ENCODE data around the gene MFN1.

DNA sequence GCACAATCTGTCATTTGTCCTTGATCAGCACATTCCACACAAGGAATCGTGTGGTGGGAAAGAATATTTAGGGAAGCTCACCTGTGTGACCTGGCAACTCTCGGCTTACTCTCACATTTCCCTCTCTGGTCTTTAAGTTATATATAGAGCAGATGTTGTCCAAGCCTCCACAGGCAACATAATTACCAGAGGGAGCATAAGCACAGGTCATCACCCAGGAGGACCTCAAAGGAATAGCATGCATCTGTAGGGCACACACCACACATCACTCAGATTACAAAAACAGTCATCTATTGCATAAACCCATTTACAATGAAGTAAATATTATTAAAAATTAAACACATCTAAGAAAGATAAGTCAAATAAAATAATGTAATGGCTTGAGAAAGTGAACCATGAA is 67.3 kb downstream of the MFN1 start:
- TF ChIP-seq, protein P1, sequence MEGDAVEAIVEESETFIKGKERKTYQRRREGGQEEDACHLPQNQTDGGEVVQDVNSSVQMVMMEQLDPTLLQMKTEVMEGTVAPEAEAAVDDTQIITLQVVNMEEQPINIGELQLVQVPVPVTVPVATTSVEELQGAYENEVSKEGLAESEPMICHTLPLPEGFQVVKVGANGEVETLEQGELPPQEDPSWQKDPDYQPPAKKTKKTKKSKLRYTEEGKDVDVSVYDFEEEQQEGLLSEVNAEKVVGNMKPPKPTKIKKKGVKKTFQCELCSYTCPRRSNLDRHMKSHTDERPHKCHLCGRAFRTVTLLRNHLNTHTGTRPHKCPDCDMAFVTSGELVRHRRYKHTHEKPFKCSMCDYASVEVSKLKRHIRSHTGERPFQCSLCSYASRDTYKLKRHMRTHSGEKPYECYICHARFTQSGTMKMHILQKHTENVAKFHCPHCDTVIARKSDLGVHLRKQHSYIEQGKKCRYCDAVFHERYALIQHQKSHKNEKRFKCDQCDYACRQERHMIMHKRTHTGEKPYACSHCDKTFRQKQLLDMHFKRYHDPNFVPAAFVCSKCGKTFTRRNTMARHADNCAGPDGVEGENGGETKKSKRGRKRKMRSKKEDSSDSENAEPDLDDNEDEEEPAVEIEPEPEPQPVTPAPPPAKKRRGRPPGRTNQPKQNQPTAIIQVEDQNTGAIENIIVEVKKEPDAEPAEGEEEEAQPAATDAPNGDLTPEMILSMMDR (IDR thresholded peaks at IDR 0.05; ENCODE audit: low read depth, low read length) = no peak
- TF ChIP-seq POLR2A (IDR thresholded peaks at IDR 0.05; ENCODE audit: extremely low read depth, insufficient read length) = no peak
- no peak for TF ChIP-seq MYC (IDR thresholded peaks at IDR 0.05; ENCODE audit: low read depth, low read length)
